Choroid plexus epithelial cell (primary cell): ENCODE measurements around the gene NMT1.

Experiments used
- DNase-seq: peaks from one replicate; pipeline ENCODE4 v3.0.0-alpha.2; 2010; ENCODE audit warnings: low read depth
- H3K4me3 ChIP-seq: 2 replicates; pipeline ENCODE4 v1.5.1; 2011; ENCODE audit warnings: low read depth, mild to moderate bottlenecking, control low read depth, low read length, moderate library complexity
- TF ChIP-seq, protein P1 (sequence below): conservative IDR thresholded peaks from 2 replicates; pipeline ENCODE4 v1.5.1; 2011; ENCODE audit warnings: low read depth, mild to moderate bottlenecking, control low read depth, inconsistent platforms, low read length, moderate library complexity

The NMT1 gene

DNA sequence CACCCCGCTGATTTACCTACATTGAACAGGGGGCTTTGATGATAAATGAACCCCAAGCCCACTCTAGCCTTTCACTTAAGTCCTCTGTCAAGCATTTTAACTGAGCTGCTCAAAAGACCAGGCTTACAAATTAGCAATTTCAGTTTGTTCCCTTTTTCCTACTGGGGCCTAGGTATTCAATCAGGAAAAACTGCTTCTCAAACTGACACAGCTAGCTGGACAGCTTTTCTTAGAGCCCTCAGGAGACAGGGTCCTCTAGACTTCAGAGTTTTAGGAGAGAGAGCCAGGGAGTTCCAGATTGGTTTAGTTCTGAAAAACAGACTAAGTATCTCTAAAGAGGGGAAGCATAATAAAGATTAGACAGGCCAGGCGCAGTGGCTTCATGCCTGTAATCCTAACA, 94.4 kb downstream of the NMT1 start:
- TF ChIP-seq, protein P1, sequence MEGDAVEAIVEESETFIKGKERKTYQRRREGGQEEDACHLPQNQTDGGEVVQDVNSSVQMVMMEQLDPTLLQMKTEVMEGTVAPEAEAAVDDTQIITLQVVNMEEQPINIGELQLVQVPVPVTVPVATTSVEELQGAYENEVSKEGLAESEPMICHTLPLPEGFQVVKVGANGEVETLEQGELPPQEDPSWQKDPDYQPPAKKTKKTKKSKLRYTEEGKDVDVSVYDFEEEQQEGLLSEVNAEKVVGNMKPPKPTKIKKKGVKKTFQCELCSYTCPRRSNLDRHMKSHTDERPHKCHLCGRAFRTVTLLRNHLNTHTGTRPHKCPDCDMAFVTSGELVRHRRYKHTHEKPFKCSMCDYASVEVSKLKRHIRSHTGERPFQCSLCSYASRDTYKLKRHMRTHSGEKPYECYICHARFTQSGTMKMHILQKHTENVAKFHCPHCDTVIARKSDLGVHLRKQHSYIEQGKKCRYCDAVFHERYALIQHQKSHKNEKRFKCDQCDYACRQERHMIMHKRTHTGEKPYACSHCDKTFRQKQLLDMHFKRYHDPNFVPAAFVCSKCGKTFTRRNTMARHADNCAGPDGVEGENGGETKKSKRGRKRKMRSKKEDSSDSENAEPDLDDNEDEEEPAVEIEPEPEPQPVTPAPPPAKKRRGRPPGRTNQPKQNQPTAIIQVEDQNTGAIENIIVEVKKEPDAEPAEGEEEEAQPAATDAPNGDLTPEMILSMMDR, result no peak
- no peak overlapping the region for H3K4me3 ChIP-seq
- DNase-seq, result no peak

DNA sequence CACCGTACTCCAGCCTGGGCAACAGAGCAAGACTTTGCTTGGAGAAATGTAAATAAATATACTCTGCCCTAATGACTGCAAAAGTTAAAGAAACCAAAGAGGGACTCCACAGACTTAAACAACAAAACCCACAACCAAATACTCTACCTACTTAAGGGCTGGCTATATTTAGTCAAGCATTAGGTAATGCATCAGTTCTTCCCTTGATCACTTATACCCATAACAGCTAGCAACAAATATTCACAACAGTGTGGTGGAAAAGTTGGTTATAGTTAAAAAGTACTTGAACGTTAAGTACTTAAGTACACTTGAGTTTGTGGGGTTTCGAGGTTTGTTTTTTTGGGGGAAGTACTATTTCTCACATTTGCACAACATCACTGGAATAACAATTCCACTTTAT, 95.1 kb downstream of the NMT1 start:
- DNase-seq, result no peak
- no peak overlapping the region for H3K4me3 ChIP-seq
- TF ChIP-seq, protein P1, result no peak
